Endothelial cell of umbilical vein (primary cell): Measurements from ENCODE around the gene PHC2. TPM values are rescaled to one million over a fixed set of nuclear protein-coding genes. Genes with fewer than 3 reads are reported as not detected.

ENCODE experiments used
- BruUV-seq: library from RNA; stranded (reverse); fragments of 400-500 nt; replicated peaks from 2 replicates; lab custom pipeline; 2021; lab: Mats Ljungman, UMichigan
- CTCF ChIA-PET: fragments of 300-600, 350-600 bp; sonication (Branson Sonifier 250); formaldehyde crosslinking; loops from one replicate; lab custom pipeline; 2021; ENCODE audit warnings: antibody characterized with exemption, inconsistent platforms; lab: Charles Lee
- POLR2A ChIA-PET: fragments of 300-600, 350-600 bp; sonication (Branson Sonifier 250); formaldehyde crosslinking; loops from one replicate; lab custom pipeline; 2021; ENCODE audit warnings: antibody characterized with exemption, inconsistent platforms; lab: Charles Lee
- DNase-seq: peaks from one replicate; pipeline ENCODE4 v3.0.0-alpha.2; 2011; ENCODE audit warnings: low read depth, low spot score
- FAIRE-seq: peaks from 2 replicates; lab custom pipeline; 2011; peaks lifted over from hg19 to GRCh38; lab: Jason Lieb, UNC
- H2AFZ ChIP-seq: 2 replicates; pipeline ENCODE4 v1.6.0; 2012; ENCODE audit warnings: low read depth, low read length, control low read depth, inconsistent platforms
- H3K27ac ChIP-seq: 2 replicates; pipeline ENCODE4 v1.5.1; 2011; ENCODE audit warnings: low read depth, mild to moderate bottlenecking, control low read depth, low read length, moderate library complexity; ENCODE audit not compliant: insufficient read depth
- H3K27me3 ChIP-seq, 2 experiments: 2 replicates each; pipeline versions ENCODE4 v1.6.0 to v1.6.1; 2011; ENCODE audit warnings: low read length in 2 of 2, mixed read lengths in 1 of 2; ENCODE audit not compliant: control insufficient read depth in 2 of 2, insufficient read depth in 2 of 2
- H3K36me3 ChIP-seq, 2 experiments: 2 replicates in 1 of 2; 3 replicates in 1 of 2; pipeline ENCODE4 v1.5.1; 2011; ENCODE audit warnings: low read length in 2 of 2, mild to moderate bottlenecking in 1 of 2, moderate library complexity in 1 of 2; ENCODE audit not compliant: control insufficient read depth in 2 of 2, insufficient read depth in 2 of 2; ENCODE audit errors: extremely low read depth in 1 of 2
- H3K4me1 ChIP-seq: 3 replicates; pipeline ENCODE4 v1.5.1; 2011; ENCODE audit warnings: mild to moderate bottlenecking, low read length; ENCODE audit not compliant: control insufficient read depth, insufficient read depth; ENCODE audit errors: extremely low read depth
- H3K4me2 ChIP-seq: 2 replicates; pipeline ENCODE4 v1.6.1; 2011; ENCODE audit warnings: low read length, control low read depth, mixed read lengths; ENCODE audit not compliant: insufficient read depth
- H3K4me3 ChIP-seq, 3 experiments: fragments of 200-600 bp in 1 of 3; sonication (generic), shearing (Covaris generic) in 1 of 3; replicated peaks in 1 of 3; 2 replicates each; pipeline ENCODE4 v1.5.1; 2011 to 2016; ENCODE audit warnings: control low read depth in 3 of 3, low read length in 3 of 3, mild to moderate bottlenecking in 2 of 3, inconsistent platforms in 1 of 3, low read depth in 1 of 3, moderate library complexity in 1 of 3; ENCODE audit not compliant: insufficient read depth in 1 of 3
- H3K79me2 ChIP-seq: 2 replicates; pipeline ENCODE4 v1.6.0; 2012; ENCODE audit warnings: low read length, inconsistent platforms; ENCODE audit not compliant: control insufficient read depth, insufficient read depth
- H3K9ac ChIP-seq: replicated peaks from 2 replicates; pipeline ENCODE3; 2011; ENCODE audit warnings: low read length, control low read depth; ENCODE audit not compliant: insufficient read depth; ENCODE audit errors: extremely low read depth
- H3K9me1 ChIP-seq: replicated peaks from 3 replicates; pipeline ENCODE4 v1.6.0; 2011; ENCODE audit warnings: mild to moderate bottlenecking, low read length; ENCODE audit not compliant: control insufficient read depth, insufficient read depth; ENCODE audit errors: extremely low read depth
- H3K9me3 ChIP-seq: replicated peaks from 2 replicates; pipeline ENCODE4 v1.5.1; 2012; ENCODE audit warnings: low read length, inconsistent platforms; ENCODE audit not compliant: control insufficient read depth, insufficient read depth
- H4K20me1 ChIP-seq: replicated peaks from 2 replicates; pipeline ENCODE3; 2011; ENCODE audit warnings: mild to moderate bottlenecking, low read length; ENCODE audit not compliant: control insufficient read depth, insufficient read depth; ENCODE audit errors: extremely low read depth
- EZH2 ChIP-seq: IDR thresholded peaks from 2 replicates; pipeline ENCODE4 v1.6.1; 2012; ENCODE audit warnings: borderline replicate concordance, low read depth, mild to moderate bottlenecking, moderate library complexity, low read length, inconsistent platforms; ENCODE audit not compliant: severe bottlenecking
- FOS ChIP-seq: IDR thresholded peaks from 2 replicates; pipeline ENCODE4 v1.6.1; 2011; ENCODE audit warnings: mild to moderate bottlenecking, low read length, moderate library complexity, borderline replicate concordance; ENCODE audit not compliant: insufficient read depth
- GATA2 ChIP-seq: IDR thresholded peaks from 2 replicates; pipeline ENCODE4 v1.7.0; 2011; ENCODE audit warnings: low read depth, mild to moderate bottlenecking, moderate library complexity, mixed read lengths, low read length; ENCODE audit not compliant: insufficient read length, insufficient read depth
- JUN ChIP-seq: IDR thresholded peaks from 2 replicates; pipeline ENCODE4 v1.6.1; 2011; ENCODE audit warnings: borderline replicate concordance, low read depth; ENCODE audit not compliant: insufficient read length, insufficient read depth
- MYC ChIP-seq: IDR thresholded peaks from one replicate; pipeline ENCODE4 v1.6.1; 2011; ENCODE audit warnings: mild to moderate bottlenecking, low read depth, low read length
- POLR2A ChIP-seq: IDR thresholded peaks from 2 replicates; pipeline ENCODE4 v1.6.1; 2012; ENCODE audit warnings: low read depth, mild to moderate bottlenecking, control low read depth, low read length
- POLR2AphosphoS5 ChIP-seq: IDR thresholded peaks from 2 replicates; pipeline ENCODE4 v1.6.1; 2012; ENCODE audit warnings: low read depth, mild to moderate bottlenecking, control low read depth, low read length, moderate library complexity; ENCODE audit not compliant: insufficient read depth
- dilution Hi-C: fragments of 300-500 bp; cut with MboI; formaldehyde crosslinking; loops from one replicate; pipeline ENCODE4 v1.15.0; 2019; ENCODE audit warnings: low sequenced_read_pairs; ENCODE audit not compliant: extremely low pct_ligation_motif_present
- intact Hi-C: fragments of 100-400 bp; cut with micrococcal nuclease; formaldehyde crosslinking; loops from one replicate; pipeline ENCODE4 v1.10.0; 2022
- polyA plus RNA-seq, 4 experiments: library from polyadenylated mRNA; depleted of rRNA in 3 of 4; stranded (reverse) in 3 of 4; unstranded in 1 of 4; fragments of >200 nt; gene quantifications; 2 replicates each; pipeline versions ENCODE4 v1.2.1 to v1.2.3, GENCODE V29; 2011 to 2012; ENCODE audit warnings: missing spikeins in 1 of 4
- total RNA-seq: library from RNA; stranded (reverse); gene quantifications from 2 replicates; pipeline ENCODE4 v1.2.3, GENCODE V29; 2021
- TF ChIP-seq, protein P1 (sequence below), 2 donors: IDR thresholded peaks; 1 replicate in 1 of 2; 2 replicates in 1 of 2; pipeline ENCODE4 v1.5.1; 2011; ENCODE audit warnings: low read length in 2 of 2, mild to moderate bottlenecking in 2 of 2, moderate library complexity in 2 of 2, control low read depth in 1 of 2, inconsistent platforms in 1 of 2, low read depth in 1 of 2; ENCODE audit not compliant: insufficient read depth in 1 of 2; ENCODE audit errors: extremely low read depth in 1 of 2
- TF ChIP-seq, protein P2 (sequence below): IDR thresholded peaks from 2 replicates; pipeline ENCODE4 v1.6.1; 2011; ENCODE audit not compliant: insufficient read depth, insufficient read length

Gene PHC2
- total and polyA plus RNA-seq, 2 donors (not counting 3 experiments of a cell fraction or from before 2014, with no cell fraction given), result 65.6 to 79.0 TPM

DNA sequence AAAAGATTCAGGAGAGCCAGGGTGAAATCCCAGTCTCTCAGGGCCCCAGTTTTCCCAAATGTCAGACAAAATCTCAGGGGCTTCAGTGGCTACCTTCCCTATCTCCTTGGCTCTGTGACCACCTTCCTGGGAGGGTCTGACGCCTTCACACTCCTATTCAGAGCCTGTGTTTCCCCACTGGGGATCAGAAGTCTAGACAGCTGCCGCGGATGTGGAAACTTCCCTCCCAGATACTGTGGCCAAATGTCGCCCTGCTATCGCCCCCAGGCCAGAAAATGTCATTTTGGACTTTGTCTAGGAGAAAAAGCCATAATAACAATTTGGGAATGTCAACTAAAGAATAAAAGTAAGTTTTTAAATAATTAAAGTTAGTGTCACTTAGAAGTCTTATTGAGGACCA, 125.9 kb downstream of the PHC2 start:
- Histone ChIP-seq H3K4me1 (peaks cover 2% of the 10 kb centered on the region), H3K4me3 (no peak overlapping the region), H3K9me3 (no peaks in the 10 kb centered on the region), H3K27me3 (peaks cover 0 to 9% of the 10 kb centered on the region in 2 experiments), H3K9me1 (no peaks in the 10 kb centered on the region), H3K4me2 (no peak overlapping the region), H2AFZ (no peak overlapping the region), H4K20me1 (no peaks in the 10 kb centered on the region), H3K79me2 (no peaks in the 10 kb centered on the region), H3K27ac (no peak overlapping the region), H3K36me3 (no peaks in the 10 kb centered on the region), H3K9ac (no peak overlapping the region)
- TF ChIP-seq POLR2A (no peak), GATA2 (no peak), JUN (no peak), POLR2AphosphoS5 (no peak), MYC (no peak), EZH2 (no peak), FOS (no peak)
- TF ChIP-seq, protein P1, sequence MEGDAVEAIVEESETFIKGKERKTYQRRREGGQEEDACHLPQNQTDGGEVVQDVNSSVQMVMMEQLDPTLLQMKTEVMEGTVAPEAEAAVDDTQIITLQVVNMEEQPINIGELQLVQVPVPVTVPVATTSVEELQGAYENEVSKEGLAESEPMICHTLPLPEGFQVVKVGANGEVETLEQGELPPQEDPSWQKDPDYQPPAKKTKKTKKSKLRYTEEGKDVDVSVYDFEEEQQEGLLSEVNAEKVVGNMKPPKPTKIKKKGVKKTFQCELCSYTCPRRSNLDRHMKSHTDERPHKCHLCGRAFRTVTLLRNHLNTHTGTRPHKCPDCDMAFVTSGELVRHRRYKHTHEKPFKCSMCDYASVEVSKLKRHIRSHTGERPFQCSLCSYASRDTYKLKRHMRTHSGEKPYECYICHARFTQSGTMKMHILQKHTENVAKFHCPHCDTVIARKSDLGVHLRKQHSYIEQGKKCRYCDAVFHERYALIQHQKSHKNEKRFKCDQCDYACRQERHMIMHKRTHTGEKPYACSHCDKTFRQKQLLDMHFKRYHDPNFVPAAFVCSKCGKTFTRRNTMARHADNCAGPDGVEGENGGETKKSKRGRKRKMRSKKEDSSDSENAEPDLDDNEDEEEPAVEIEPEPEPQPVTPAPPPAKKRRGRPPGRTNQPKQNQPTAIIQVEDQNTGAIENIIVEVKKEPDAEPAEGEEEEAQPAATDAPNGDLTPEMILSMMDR (IDR thresholded peaks at IDR 0.05; ENCODE audit: extremely low read depth in 1 of 2, insufficient read depth in 1 of 2, low read depth in 1 of 2, low read length in 2 of 2), result no peak
- TF ChIP-seq, protein P2, sequence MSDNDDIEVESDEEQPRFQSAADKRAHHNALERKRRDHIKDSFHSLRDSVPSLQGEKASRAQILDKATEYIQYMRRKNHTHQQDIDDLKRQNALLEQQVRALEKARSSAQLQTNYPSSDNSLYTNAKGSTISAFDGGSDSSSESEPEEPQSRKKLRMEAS, result no peak
- FAIRE-seq (no peak), DNase-seq (no peak)
- POLR2A ChIA-PET, result no interaction called here
- intact Hi-C loops, result no loop called here
- dilution Hi-C loops, result no loop called here
- BruUV-seq, result no TSS peak
- CTCF ChIA-PET, result interaction anchor here (1.6 to 2.3 kb wide), 2 partner anchors 9 to 16 kb away, joined by 5 to 16 read pairs; partner anchors contain the start of gene A3GALT2
